PC-9 (cell line): ENCODE data around the gene IGSF21. TPM values are rescaled to one million over a fixed set of nuclear protein-coding genes. Genes with fewer than 3 reads are reported as not detected.

Experiments
- BruUV-seq: library from RNA; stranded (reverse); fragments of 400-500 nt; replicated peaks from 2 replicates; lab custom pipeline; 2021; lab: Mats Ljungman, UMichigan
- CTCF ChIA-PET: fragments of 300-600 bp; sonication (Branson Sonifier 250); formaldehyde crosslinking; loops from one replicate; lab custom pipeline; 2022; ENCODE audit warnings: antibody characterized with exemption; lab: Charles Lee
- POLR2A ChIA-PET: fragments of 300-600 bp; sonication (Branson Sonifier 250); formaldehyde crosslinking; loops from one replicate; lab custom pipeline; 2022; ENCODE audit warnings: antibody characterized with exemption; ENCODE audit not compliant: unreplicated experiment; lab: Charles Lee
- DNase-seq, 2 experiments: peaks; one replicate each; pipeline versions ENCODE4 v3.0.0 to v3.0.0-alpha.2; 2015 to 2022; ENCODE audit warnings: mixed read lengths in 1 of 2
- H2AFZ ChIP-seq: fragments of 200-600 bp; sonication (generic); 2 replicates; pipeline ENCODE4 v1.8.1; 2017; ENCODE audit warnings: antibody characterized with exemption
- H3F3A ChIP-seq: fragments of 200-600 bp; sonication (generic); 2 replicates; pipeline ENCODE4 v1.8.1; 2017; ENCODE audit warnings: antibody characterized with exemption, mild to moderate bottlenecking, low read depth; ENCODE audit not compliant: insufficient read depth
- H3K27ac ChIP-seq: fragments of 200-600 bp; sonication (generic); 2 replicates; pipeline ENCODE4 v1.6.1; 2016; ENCODE audit warnings: mixed run types
- H3K27me3 ChIP-seq: fragments of 200-600 bp; sonication (generic); 2 replicates; pipeline ENCODE4 v1.6.1; 2016; ENCODE audit warnings: low read depth, mixed run types; ENCODE audit not compliant: insufficient read depth
- H3K36me3 ChIP-seq: fragments of 200-600 bp; sonication (generic); 2 replicates; pipeline ENCODE4 v1.6.1; 2016; ENCODE audit warnings: low read depth, mixed run types
- H3K4me1 ChIP-seq: fragments of 200-600 bp; sonication (generic); replicated peaks from 2 replicates; pipeline ENCODE4 v1.6.1; 2016; ENCODE audit warnings: mixed run types; ENCODE audit not compliant: insufficient read depth
- H3K4me2 ChIP-seq: fragments of 200-600 bp; sonication (generic); 2 replicates; pipeline ENCODE4 v1.6.1; 2017; ENCODE audit warnings: mixed run types
- H3K4me3 ChIP-seq: fragments of 200-600 bp; sonication (generic); 2 replicates; pipeline ENCODE4 v1.6.1; 2016; ENCODE audit warnings: mixed run types
- H3K79me2 ChIP-seq: fragments of 200-600 bp; sonication (generic); 2 replicates; pipeline ENCODE4 v1.6.1; 2017; ENCODE audit warnings: low read depth, mixed run types
- H3K9me2 ChIP-seq: fragments of 200-600 bp; sonication (generic); 2 replicates; pipeline ENCODE4 v1.8.1; 2017; ENCODE audit warnings: mild to moderate bottlenecking; ENCODE audit not compliant: insufficient read depth
- H3K9me3 ChIP-seq: fragments of 200-600 bp; sonication (generic); 2 replicates; pipeline ENCODE4 v1.8.1; 2016; ENCODE audit warnings: low read depth; ENCODE audit not compliant: insufficient read depth
- H4K20me1 ChIP-seq: fragments of 200-600 bp; sonication (generic); 2 replicates; pipeline ENCODE4 v1.8.1; 2017; ENCODE audit not compliant: insufficient read depth
- CTCF ChIP-seq: fragments of 200-600 bp; sonication (generic); conservative IDR thresholded peaks from 2 replicates; pipeline ENCODE4 v1.6.1; 2017; ENCODE audit warnings: mixed run types, antibody characterized with exemption, mild to moderate bottlenecking, moderate library complexity
- EZH2 ChIP-seq: fragments of 200-600 bp; sonication (generic); IDR thresholded peaks from 2 replicates; pipeline ENCODE4 v1.8.0; 2017; ENCODE audit warnings: antibody characterized with exemption, low read depth
- intact Hi-C: fragments of 100-400 bp; cut with micrococcal nuclease; formaldehyde crosslinking; loops from one replicate; pipeline ENCODE4 v1.10.0; 2022; ENCODE audit not compliant: unreplicated experiment
- total RNA-seq: library from RNA; stranded (reverse); gene quantifications from 2 replicates; pipeline ENCODE4 v1.2.3, GENCODE V29; 2021

The IGSF21 gene
- total RNA-seq, 1 experiment from 2014 or later: not detected

- H3K4me1 ChIP-seq: no peaks in the 10 kb centered on the region
- no TSS peak for BruUV-seq
- H3K27ac ChIP-seq: no peak overlapping the region
- no peaks in the 10 kb centered on the region for H3K9me3 ChIP-seq
- intact Hi-C loops: no loop called here
- ChIA-PET POLR2A (no interaction called here), CTCF (no interaction called here)
- no peak for DNase-seq
- H3K9me2 ChIP-seq: no peaks in the 10 kb centered on the region
- H3K4me2 ChIP-seq: no peak overlapping the region
- H3F3A ChIP-seq: no peaks in the 10 kb centered on the region
- H3K27me3 ChIP-seq: peaks cover 53% of the 10 kb centered on the region
- H4K20me1 ChIP-seq: no peaks in the 10 kb centered on the region
- H2AFZ ChIP-seq: no peak overlapping the region
- no peak overlapping the region for H3K4me3 ChIP-seq
- no peaks in the 10 kb centered on the region for H3K79me2 ChIP-seq
- H3K36me3 ChIP-seq: no peaks in the 10 kb centered on the region
- TF ChIP-seq CTCF (no peak), EZH2 (no peak)
Measured at GRCh38 chr1:18132711-18133541, 25.3 kb downstream of the IGSF21 start.

GRCh38 chr1:18134324-18135046 lies 26.9 kb downstream of the IGSF21 start:
- ChIA-PET POLR2A (no interaction called here), CTCF (no interaction called here)
- no peaks in the 10 kb centered on the region for H4K20me1 ChIP-seq
- intact Hi-C loops: no loop called here
- no peak overlapping the region for H3K4me2 ChIP-seq
- no peaks in the 10 kb centered on the region for H3K9me3 ChIP-seq
- no peaks in the 10 kb centered on the region for H3F3A ChIP-seq
- no peak overlapping the region for H3K27ac ChIP-seq
- DNase-seq: no peak
- no peak overlapping the region for H3K4me3 ChIP-seq
- H3K36me3 ChIP-seq: no peaks in the 10 kb centered on the region
- H3K4me1 ChIP-seq: no peaks in the 10 kb centered on the region
- TF ChIP-seq EZH2: no peak
- no peak for TF ChIP-seq CTCF
- no TSS peak for BruUV-seq
- no peaks in the 10 kb centered on the region for H3K9me2 ChIP-seq
- no peaks in the 10 kb centered on the region for H3K79me2 ChIP-seq
- peaks cover 58% of the 10 kb centered on the region for H3K27me3 ChIP-seq
- H2AFZ ChIP-seq: no peak overlapping the region

GRCh38 chr1:18137759-18138345 lies 30.3 kb downstream of the IGSF21 start:
- no peak for TF ChIP-seq EZH2
- TF ChIP-seq CTCF: no peak
- H3K27me3 ChIP-seq: peaks cover 66% of the 10 kb centered on the region
- H3F3A ChIP-seq: no peaks in the 10 kb centered on the region
- no peaks in the 10 kb centered on the region for H3K4me1 ChIP-seq
- no peak for DNase-seq
- H3K36me3 ChIP-seq: no peaks in the 10 kb centered on the region
- ChIA-PET POLR2A (no interaction called here), CTCF (no interaction called here)
- H4K20me1 ChIP-seq: no peaks in the 10 kb centered on the region
- H3K4me3 ChIP-seq: no peak overlapping the region
- H3K9me2 ChIP-seq: no peaks in the 10 kb centered on the region
- no peak overlapping the region for H3K27ac ChIP-seq
- no TSS peak for BruUV-seq
- no peak overlapping the region for H2AFZ ChIP-seq
- H3K9me3 ChIP-seq: no peaks in the 10 kb centered on the region
- intact Hi-C loops: no loop called here
- H3K4me2 ChIP-seq: no peak overlapping the region
- no peaks in the 10 kb centered on the region for H3K79me2 ChIP-seq
